Gastroesophageal sphincter (tissue), 4 donors: ENCODE data around the gene GRM7. TPM values are rescaled to one million over a fixed set of nuclear protein-coding genes. Genes with fewer than 3 reads are reported as not detected.

Experiments used
- ATAC-seq: fragments of 150-250 bp; one replicate; pipeline ENCODE4 v1.9.1; 2016; ENCODE audit warnings: mild to moderate bottlenecking, moderate library complexity
- H3K27ac ChIP-seq, 4 donors: fragments of 200-600 bp; sonication (generic) in 3 of 4; 1 replicate in 3 of 4; 2 replicates in 1 of 4; pipeline ENCODE4 v1.5.1; 2016 to 2019
- H3K27me3 ChIP-seq: fragments of 200-600 bp; sonication (generic); one replicate; pipeline ENCODE4 v1.5.1; 2019
- H3K36me3 ChIP-seq, 2 donors: fragments of 200-600 bp; sonication (generic); one replicate each; pipeline ENCODE4 v1.5.1; 2019; ENCODE audit warnings: control low read depth in 1 of 2
- H3K4me1 ChIP-seq, 3 donors: fragments of 200-600 bp; sonication (generic); 1 replicate in 2 of 3; 2 replicates in 1 of 3; pipeline ENCODE4 v1.5.1; 2016 to 2019; ENCODE audit warnings: control low read depth in 2 of 3
- H3K4me3 ChIP-seq, 2 donors: fragments of 200-600 bp; sonication (generic); one replicate each; pipeline ENCODE4 v1.5.1; 2019; ENCODE audit warnings: mild to moderate bottlenecking in 1 of 2, moderate library complexity in 1 of 2
- H3K9me3 ChIP-seq, 3 donors: fragments of 200-600 bp; sonication (generic); one replicate each; pipeline ENCODE4 v1.5.1; 2017 to 2019; ENCODE audit warnings: control low read depth in 2 of 3
- EP300 ChIP-seq: sonication (generic); formaldehyde crosslinking; IDR thresholded peaks from one replicate; pipeline ENCODE4 v1.6.1; 2017; ENCODE audit warnings: antibody characterized with exemption, mild to moderate bottlenecking
- POLR2A ChIP-seq, 2 donors: fragments of 450-650 bp; IDR thresholded peaks; one replicate each; pipeline ENCODE4 v1.6.1; 2017; ENCODE audit warnings: antibody characterized with exemption in 2 of 2, mild to moderate bottlenecking in 2 of 2, moderate library complexity in 1 of 2
- POLR2AphosphoS5 ChIP-seq: sonication (generic); formaldehyde crosslinking; IDR thresholded peaks from one replicate; pipeline ENCODE4 v1.6.1; 2017; ENCODE audit warnings: antibody characterized with exemption
- WGBS, 2 donors: methylation state at CpG; one replicate each; pipeline ENCODE4 v1.1.5; 2018; ENCODE audit warnings: low coverage in 1 of 2; 5-methylcytosine and 5-hydroxymethylcytosine counted together
- total RNA-seq, 4 donors: library from RNA; depleted of rRNA; stranded (reverse); fragments of >200 nt; gene quantifications; one replicate each; pipeline ENCODE4 v1.1.0, GENCODE V29; 2016
- TF ChIP-seq, protein P1 (sequence below), 4 experiments: fragments of 200-600 bp in 2 of 4; fragments of 450-650 bp in 2 of 4; sonication (generic) in 1 of 4; IDR thresholded peaks; one replicate each; pipeline ENCODE4 v1.5.1; 2017 to 2019; ENCODE audit warnings: antibody characterized with exemption in 4 of 4, mild to moderate bottlenecking in 2 of 4, moderate library complexity in 2 of 4

Gene GRM7
- total RNA-seq, 4 donors from 2014 or later = 0.40 to 7.6 TPM; not detected in 2

GRCh38 chr3:7385635-7386034 lies 524.7 kb downstream of the GRM7 start:
- Histone ChIP-seq H3K9me3 (no peaks in the 10 kb centered on the region), H3K4me1 (peaks cover 0 to 27% (median 7%) of the 10 kb centered on the region in 3 donors), H3K27ac (no peak overlapping the region), H3K27me3 (no peaks in the 10 kb centered on the region), H3K4me3 (no peak overlapping the region), H3K36me3 (no peaks in the 10 kb centered on the region)
- TF ChIP-seq POLR2A (IDR thresholded peaks at IDR 0.05) (no peak), POLR2AphosphoS5 (no peak), EP300 (no peak)
- TF ChIP-seq, protein P1, sequence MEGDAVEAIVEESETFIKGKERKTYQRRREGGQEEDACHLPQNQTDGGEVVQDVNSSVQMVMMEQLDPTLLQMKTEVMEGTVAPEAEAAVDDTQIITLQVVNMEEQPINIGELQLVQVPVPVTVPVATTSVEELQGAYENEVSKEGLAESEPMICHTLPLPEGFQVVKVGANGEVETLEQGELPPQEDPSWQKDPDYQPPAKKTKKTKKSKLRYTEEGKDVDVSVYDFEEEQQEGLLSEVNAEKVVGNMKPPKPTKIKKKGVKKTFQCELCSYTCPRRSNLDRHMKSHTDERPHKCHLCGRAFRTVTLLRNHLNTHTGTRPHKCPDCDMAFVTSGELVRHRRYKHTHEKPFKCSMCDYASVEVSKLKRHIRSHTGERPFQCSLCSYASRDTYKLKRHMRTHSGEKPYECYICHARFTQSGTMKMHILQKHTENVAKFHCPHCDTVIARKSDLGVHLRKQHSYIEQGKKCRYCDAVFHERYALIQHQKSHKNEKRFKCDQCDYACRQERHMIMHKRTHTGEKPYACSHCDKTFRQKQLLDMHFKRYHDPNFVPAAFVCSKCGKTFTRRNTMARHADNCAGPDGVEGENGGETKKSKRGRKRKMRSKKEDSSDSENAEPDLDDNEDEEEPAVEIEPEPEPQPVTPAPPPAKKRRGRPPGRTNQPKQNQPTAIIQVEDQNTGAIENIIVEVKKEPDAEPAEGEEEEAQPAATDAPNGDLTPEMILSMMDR (IDR thresholded peaks at IDR 0.05) = no peak
- 51 to 63% methylated on average over 2 of the region's 2 CpGs for WGBS, 2 donors
- no peak for ATAC-seq

- WGBS, 2 donors = 71 to 84% methylated on average over 2 of the region's 2 CpGs
- TF ChIP-seq EP300 (no peak), POLR2AphosphoS5 (no peak), POLR2A (IDR thresholded peaks at IDR 0.05) (no peak)
- TF ChIP-seq, protein P1 (IDR thresholded peaks at IDR 0.05) = no peak
- Histone ChIP-seq H3K27me3 (no peaks in the 10 kb centered on the region), H3K4me1 (peaks cover 0 to 11% (median 0%) of the 10 kb centered on the region in 3 donors), H3K36me3 (no peaks in the 10 kb centered on the region), H3K4me3 (no peak overlapping the region), H3K27ac (no peak overlapping the region), H3K9me3 (no peaks in the 10 kb centered on the region)
- ATAC-seq = no peak
These were observed 527.1 kb downstream of the GRM7 start for GRCh38 chr3:7388026-7388425.

- H3K4me1 ChIP-seq = no peaks in the 10 kb centered on the region
- H3K27ac ChIP-seq = no peak overlapping the region
- no peak for TF ChIP-seq EP300
- TF ChIP-seq, protein P1 (IDR thresholded peaks at IDR 0.05) = no peak
- TF ChIP-seq POLR2AphosphoS5 = no peak
- TF ChIP-seq POLR2A (IDR thresholded peaks at IDR 0.05) = no peak
- H3K36me3 ChIP-seq = no peaks in the 10 kb centered on the region
- 100% methylated on average over 1 of the region's 1 CpG; no CpG with 5 or more reads in 1 of the 2 donors for WGBS, 2 donors
- no peak overlapping the region for H3K4me3 ChIP-seq
- no peaks in the 10 kb centered on the region for H3K27me3 ChIP-seq
- no peak for ATAC-seq
- no peaks in the 10 kb centered on the region for H3K9me3 ChIP-seq
These were observed 531.3 kb downstream of the GRM7 start for GRCh38 chr3:7392206-7392605.

DNA sequence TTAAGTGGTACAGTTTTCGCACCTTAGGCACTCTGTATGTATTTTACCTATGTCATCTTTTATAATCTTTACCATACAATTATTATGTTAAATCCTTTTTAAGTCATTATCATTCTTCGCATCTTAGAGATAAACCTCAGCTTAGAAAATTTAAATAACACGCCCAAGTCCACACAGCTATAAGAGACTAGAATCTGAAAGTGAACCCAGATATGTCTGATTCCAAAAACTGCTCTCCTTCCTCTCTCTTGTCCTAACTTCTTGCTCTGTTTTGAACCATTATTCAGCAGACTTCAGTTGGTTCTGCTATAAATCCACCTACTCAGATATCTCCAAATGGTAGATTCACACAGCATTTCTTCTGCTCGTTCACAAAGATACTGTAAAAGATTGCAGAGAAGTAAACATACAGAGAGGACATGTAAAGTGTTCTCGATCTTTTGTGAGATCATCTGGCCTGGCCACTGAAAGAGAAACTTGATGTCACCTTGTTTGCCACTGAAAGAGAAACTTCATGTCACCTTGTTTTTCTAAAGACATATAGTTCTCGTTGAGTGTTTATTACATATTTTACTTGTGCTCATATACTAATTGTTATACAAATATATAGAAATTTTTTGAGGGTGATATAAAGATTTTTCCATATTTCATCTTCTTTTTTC lies 533.2 kb downstream of the GRM7 start:
- no peaks in the 10 kb centered on the region for H3K4me1 ChIP-seq
- H3K4me3 ChIP-seq = no peak overlapping the region
- ATAC-seq = no peak
- no peak for TF ChIP-seq EP300
- TF ChIP-seq, protein P1 (IDR thresholded peaks at IDR 0.05) = no peak
- TF ChIP-seq POLR2AphosphoS5 = no peak
- TF ChIP-seq POLR2A (IDR thresholded peaks at IDR 0.05) = no peak
- no peaks in the 10 kb centered on the region for H3K9me3 ChIP-seq
- no peak overlapping the region for H3K27ac ChIP-seq
- no peaks in the 10 kb centered on the region for H3K27me3 ChIP-seq
- H3K36me3 ChIP-seq = no peaks in the 10 kb centered on the region
- 93 to 96% methylated on average over 4 to 6 of the region's 6 CpGs for WGBS, 2 donors

GRCh38 chr3:7396534-7396933 lies 535.6 kb downstream of the GRM7 start:
- WGBS, 2 donors = 80 to 89% methylated on average over 1 to 2 of the region's 2 CpGs
- Histone ChIP-seq H3K4me3 (no peak overlapping the region), H3K27ac (no peak overlapping the region), H3K4me1 (no peaks in the 10 kb centered on the region), H3K9me3 (no peaks in the 10 kb centered on the region), H3K27me3 (no peaks in the 10 kb centered on the region), H3K36me3 (no peaks in the 10 kb centered on the region)
- ATAC-seq = no peak
- TF ChIP-seq EP300 = no peak
- no peak for TF ChIP-seq POLR2A (IDR thresholded peaks at IDR 0.05)
- TF ChIP-seq POLR2AphosphoS5 = no peak
- TF ChIP-seq, protein P1 (IDR thresholded peaks at IDR 0.05) = no peak
